Glutamatergic neuron (in vitro differentiated cells): ENCODE results near the gene GSN. TPM values are rescaled to one million over a fixed set of nuclear protein-coding genes. Genes with fewer than 3 reads are reported as not detected.

Source experiments
- DNase-seq: peaks from one replicate; pipeline ENCODE4 v3.0.0; 2022
- H3K27ac Mint-ChIP-seq: one replicate; pipeline ENCODE4 v1.8.0; 2020; ENCODE audit warnings: mild to moderate bottlenecking, mixed read lengths, inconsistent platforms; ENCODE audit not compliant: unreplicated experiment
- H3K27me3 Mint-ChIP-seq: one replicate; pipeline ENCODE4 v1.8.0; 2020; ENCODE audit warnings: mild to moderate bottlenecking, moderate library complexity, mixed read lengths, inconsistent platforms; ENCODE audit not compliant: unreplicated experiment
- H3K36me3 Mint-ChIP-seq: one replicate; pipeline ENCODE4 v1.8.0; 2020; ENCODE audit warnings: mild to moderate bottlenecking, mixed read lengths, inconsistent platforms; ENCODE audit not compliant: unreplicated experiment
- H3K4me1 Mint-ChIP-seq: one replicate; pipeline ENCODE4 v1.8.0; 2020; ENCODE audit warnings: mild to moderate bottlenecking, low read depth, mixed read lengths, inconsistent platforms; ENCODE audit not compliant: unreplicated experiment
- H3K4me3 Mint-ChIP-seq: one replicate; pipeline ENCODE4 v1.8.0; 2020; ENCODE audit warnings: mild to moderate bottlenecking, mixed read lengths, inconsistent platforms; ENCODE audit not compliant: unreplicated experiment
- H3K9me3 Mint-ChIP-seq: one replicate; pipeline ENCODE4 v1.8.0; 2020; ENCODE audit warnings: mild to moderate bottlenecking, moderate library complexity, mixed read lengths, inconsistent platforms; ENCODE audit not compliant: unreplicated experiment
- total RNA-seq: library from RNA; stranded (reverse); fragmentation: NEBNext Ultra II Directional; extraction: Animal tissue kit (Norgen Biotek cat#: 25700); gene quantifications from one replicate; pipeline ENCODE4 v1.2.1, GENCODE V29; 2021; ENCODE audit not compliant: unreplicated experiment
- TF ChIP-seq, protein P1 (sequence below): fragments of 200-600 bp; sonication (generic); IDR thresholded peaks from one replicate; pipeline ENCODE4 v1.5.0; 2021; ENCODE audit not compliant: partially characterized antibody, unreplicated experiment

GSN gene
- total RNA-seq, 1 donor from 2014 or later = 11.6 TPM

DNA sequence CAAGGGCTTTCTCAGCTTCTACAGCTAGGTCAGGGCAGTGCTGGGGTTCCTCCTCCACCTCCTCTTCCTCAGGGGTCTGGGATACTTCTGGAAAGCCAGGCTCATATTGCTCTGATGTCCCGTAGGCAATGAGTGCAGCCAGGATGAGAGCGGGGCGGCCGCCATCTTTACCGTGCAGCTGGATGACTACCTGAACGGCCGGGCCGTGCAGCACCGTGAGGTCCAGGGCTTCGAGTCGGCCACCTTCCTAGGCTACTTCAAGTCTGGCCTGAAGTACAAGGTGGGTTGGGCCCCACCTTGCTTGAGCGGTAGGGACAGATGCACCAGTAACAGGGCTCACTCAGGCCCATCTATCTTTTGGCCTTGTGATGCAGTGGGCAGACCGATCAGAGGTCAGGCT lies 34.8 kb downstream of the GSN start:
- Mint-ChIP-seq H3K4me3 (no peak overlapping the region), H3K36me3 (no peaks in the 10 kb centered on the region), H3K4me1 (peaks cover 4% of the 10 kb centered on the region), H3K27me3 (peaks cover 9% of the 10 kb centered on the region), H3K9me3 (peaks cover 4% of the 10 kb centered on the region), H3K27ac (no peak overlapping the region)
- peak; percentile 2 for DNase-seq
- TF ChIP-seq, protein P1, sequence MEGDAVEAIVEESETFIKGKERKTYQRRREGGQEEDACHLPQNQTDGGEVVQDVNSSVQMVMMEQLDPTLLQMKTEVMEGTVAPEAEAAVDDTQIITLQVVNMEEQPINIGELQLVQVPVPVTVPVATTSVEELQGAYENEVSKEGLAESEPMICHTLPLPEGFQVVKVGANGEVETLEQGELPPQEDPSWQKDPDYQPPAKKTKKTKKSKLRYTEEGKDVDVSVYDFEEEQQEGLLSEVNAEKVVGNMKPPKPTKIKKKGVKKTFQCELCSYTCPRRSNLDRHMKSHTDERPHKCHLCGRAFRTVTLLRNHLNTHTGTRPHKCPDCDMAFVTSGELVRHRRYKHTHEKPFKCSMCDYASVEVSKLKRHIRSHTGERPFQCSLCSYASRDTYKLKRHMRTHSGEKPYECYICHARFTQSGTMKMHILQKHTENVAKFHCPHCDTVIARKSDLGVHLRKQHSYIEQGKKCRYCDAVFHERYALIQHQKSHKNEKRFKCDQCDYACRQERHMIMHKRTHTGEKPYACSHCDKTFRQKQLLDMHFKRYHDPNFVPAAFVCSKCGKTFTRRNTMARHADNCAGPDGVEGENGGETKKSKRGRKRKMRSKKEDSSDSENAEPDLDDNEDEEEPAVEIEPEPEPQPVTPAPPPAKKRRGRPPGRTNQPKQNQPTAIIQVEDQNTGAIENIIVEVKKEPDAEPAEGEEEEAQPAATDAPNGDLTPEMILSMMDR = no peak

DNA sequence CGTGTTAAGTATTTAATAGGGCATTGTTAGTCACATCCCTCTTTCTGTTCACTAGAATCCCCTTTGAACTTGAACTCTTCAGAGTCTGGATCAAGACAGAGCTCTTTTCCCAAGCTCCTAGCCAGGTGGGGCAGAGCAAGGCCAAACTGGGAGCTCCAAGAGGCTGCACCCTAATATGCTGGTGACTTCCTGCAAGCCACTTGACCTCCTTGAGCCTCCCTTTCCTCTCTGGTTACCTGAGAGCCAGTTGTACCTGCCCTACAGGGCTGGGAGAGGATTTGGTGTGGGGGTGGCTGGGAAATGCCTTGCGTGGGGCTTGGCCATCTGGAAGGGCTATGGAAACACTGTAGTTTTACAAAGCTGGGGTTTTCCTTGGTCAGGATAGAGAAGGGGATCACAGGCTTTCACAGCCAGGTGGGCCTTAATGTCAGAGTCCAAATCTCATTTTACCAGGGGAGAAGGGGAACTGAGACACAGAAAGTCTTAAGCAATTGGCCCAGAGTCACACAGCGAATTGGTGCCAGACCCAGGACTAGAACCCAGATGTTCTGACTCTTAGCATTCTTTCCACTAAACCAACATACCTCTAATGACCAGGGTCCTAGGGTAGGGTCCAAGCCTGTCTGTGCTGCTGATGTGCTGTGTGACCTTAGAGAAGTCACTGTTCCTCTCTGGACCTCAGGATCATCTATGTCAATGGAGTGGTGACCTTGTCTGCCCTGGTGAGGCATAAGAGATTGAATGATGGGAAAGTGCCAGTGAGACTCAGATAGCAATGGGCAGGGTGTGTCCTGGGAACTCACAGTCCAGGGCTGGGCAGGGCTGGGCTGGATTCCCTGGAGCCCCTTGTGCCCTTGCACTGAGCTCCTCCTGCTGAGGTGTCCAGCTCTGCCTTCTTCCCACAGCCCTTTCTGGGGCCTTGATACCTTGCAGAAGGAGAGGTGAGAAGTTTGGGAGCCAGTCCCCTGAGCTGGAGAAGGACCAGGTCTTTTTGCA lies 35.8 kb downstream of the GSN start:
- Mint-ChIP-seq H3K4me1 (peaks cover 4% of the 10 kb centered on the region), H3K4me3 (no peak overlapping the region), H3K9me3 (peaks cover 4% of the 10 kb centered on the region), H3K36me3 (no peaks in the 10 kb centered on the region), H3K27ac (no peak overlapping the region), H3K27me3 (peaks cover 8% of the 10 kb centered on the region)
- TF ChIP-seq, protein P1 = no peak
- peak; percentile 3 for DNase-seq

DNA sequence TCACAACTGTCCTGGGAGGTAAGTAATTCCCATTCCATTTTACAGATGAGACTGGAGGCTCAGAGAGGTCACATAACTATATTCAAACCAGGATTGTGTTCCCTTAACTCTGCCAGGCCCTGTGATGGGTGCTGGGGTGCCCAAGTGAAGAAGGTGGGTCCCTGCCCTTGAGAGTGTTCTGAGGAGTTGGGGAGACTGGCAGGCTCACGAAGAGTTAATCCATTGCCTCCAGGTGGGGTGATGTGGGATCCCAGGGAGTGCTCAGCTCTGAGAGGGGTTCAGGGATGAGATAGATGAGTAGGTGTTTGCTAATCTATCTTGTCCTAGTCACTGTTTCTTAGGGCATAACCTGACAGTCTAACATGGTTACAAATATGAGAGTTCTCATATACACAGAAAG lies 36.7 kb downstream of the GSN start:
- TF ChIP-seq, protein P1 = no peak
- H3K27me3 Mint-ChIP-seq = peaks cover 8% of the 10 kb centered on the region
- H3K4me1 Mint-ChIP-seq = peaks cover 4% of the 10 kb centered on the region
- no peaks in the 10 kb centered on the region for H3K36me3 Mint-ChIP-seq
- DNase-seq = peak; percentile 2
- H3K4me3 Mint-ChIP-seq = no peak overlapping the region
- no peak overlapping the region for H3K27ac Mint-ChIP-seq
- peaks cover 4% of the 10 kb centered on the region for H3K9me3 Mint-ChIP-seq

DNA sequence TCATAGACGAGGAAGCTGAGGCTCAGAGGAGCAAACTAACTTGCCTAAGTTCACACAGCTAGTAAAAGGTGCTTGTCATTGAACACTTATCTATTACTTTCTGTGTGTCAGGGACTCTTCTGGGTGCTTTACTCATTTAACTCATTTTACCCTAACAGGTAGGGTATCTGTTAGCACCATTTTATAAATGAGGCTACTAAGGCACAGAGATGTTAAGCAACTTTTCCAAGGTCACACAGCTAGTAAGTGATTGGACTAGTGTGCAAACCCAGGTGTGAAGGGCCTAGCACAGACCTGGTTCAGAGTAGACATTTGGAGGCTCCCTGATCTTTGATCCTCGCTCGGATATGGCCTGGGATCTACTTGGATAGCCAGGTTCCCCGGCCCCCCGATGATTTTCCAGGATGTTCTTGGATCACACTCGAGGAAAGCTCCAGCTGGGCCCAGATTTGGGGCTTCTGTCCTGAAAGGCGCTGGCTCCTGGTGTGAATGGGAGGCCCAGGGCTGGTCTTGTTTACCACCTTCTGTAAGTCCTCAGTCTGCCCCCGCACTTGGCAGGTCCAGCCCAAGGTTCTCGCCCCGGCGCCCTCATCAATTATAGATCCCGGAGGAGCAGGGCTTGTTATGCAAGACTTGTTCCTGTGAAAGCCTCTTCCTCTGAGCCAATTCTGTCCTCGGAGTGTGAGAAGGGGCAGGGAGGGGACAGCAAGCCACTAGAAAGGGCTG lies 37.5 kb downstream of the GSN start:
- Mint-ChIP-seq H3K36me3 (no peaks in the 10 kb centered on the region), H3K4me1 (peaks cover under 1% of the 10 kb centered on the region), H3K27me3 (peaks cover 3% of the 10 kb centered on the region), H3K9me3 (no peaks in the 10 kb centered on the region), H3K4me3 (no peak overlapping the region), H3K27ac (no peak overlapping the region)
- TF ChIP-seq, protein P1 = no peak
- DNase-seq = peak; percentile 34

- TF ChIP-seq, protein P1 = no peak
- no peaks in the 10 kb centered on the region for H3K9me3 Mint-ChIP-seq
- peaks cover 5% of the 10 kb centered on the region for H3K36me3 Mint-ChIP-seq
- H3K27ac Mint-ChIP-seq = no peak overlapping the region
- DNase-seq = peak; percentile 4
- H3K4me3 Mint-ChIP-seq = no peak overlapping the region
- no peaks in the 10 kb centered on the region for H3K4me1 Mint-ChIP-seq
- H3K27me3 Mint-ChIP-seq = peaks cover 3% of the 10 kb centered on the region
Observed at GRCh38 chr9:121307976-121308375, 40.0 kb downstream of the GSN start.
